ENCODE data around the gene BTNL2.
"Not testable (repeated sequence)": the region's sequence is repeated elsewhere in the genome, so short reads cannot be mapped to it uniquely, and the experiment has no call there.

The BTNL2 gene

GRCh38 chr6:32436995-32437836, 30.2 kb upstream of the BTNL2 start:
- Histone ChIP-seq H3K4me1 (ENCODE audit: insufficient read depth, low read length, poor library complexity, severe bottlenecking) (peaks cover 3% of the 10 kb centered on the region), H3K27me3 (ENCODE audit: insufficient read depth, low read length, poor library complexity, severe bottlenecking) (no peaks in the 10 kb centered on the region), H3K4me3 (ENCODE audit: low read length, poor library complexity, severe bottlenecking) (no peak overlapping the region), H4K20me1 (ENCODE audit: insufficient read depth, low read length, poor library complexity, severe bottlenecking) (no peaks in the 10 kb centered on the region), H3K79me2 (ENCODE audit: insufficient read depth, low read length) (no peaks in the 10 kb centered on the region), H2AFZ (ENCODE audit: low read length) (no peak overlapping the region), H3K36me3 (ENCODE audit: insufficient read depth, low read length) (no peaks in the 10 kb centered on the region), H3K9ac (ENCODE audit: low read depth, low read length, poor library complexity, severe bottlenecking) (no peak overlapping the region), H3F3A (ENCODE audit: low read depth) (no peaks in the 10 kb centered on the region), H3K9me3 (ENCODE audit: insufficient read depth, low read depth, low read length) (no peaks in the 10 kb centered on the region), H3K9me2 (replicated peaks; ENCODE audit: low read depth, low read length) (no peaks in the 10 kb centered on the region), H3K4me2 (ENCODE audit: low read depth, low read length, poor library complexity, severe bottlenecking) (no peak overlapping the region)
- TF ChIP-seq EZH2phosphoT487 (IDR thresholded peaks at IDR 0.05; ENCODE audit: borderline replicate concordance): no peak
- no peak for TF ChIP-seq CTCF (conservative IDR thresholded peaks at IDR 0.05; ENCODE audit: low read length)

- H3K9ac ChIP-seq (ENCODE audit: low read depth, low read length, poor library complexity, severe bottlenecking): no peak overlapping the region
- H3K27me3 ChIP-seq (ENCODE audit: insufficient read depth, low read length, poor library complexity, severe bottlenecking): no peaks in the 10 kb centered on the region
- no peak overlapping the region for H3K4me3 ChIP-seq (ENCODE audit: low read length, poor library complexity, severe bottlenecking)
- no peaks in the 10 kb centered on the region for H3K79me2 ChIP-seq (ENCODE audit: insufficient read depth, low read length)
- H3F3A ChIP-seq (ENCODE audit: low read depth): no peaks in the 10 kb centered on the region
- no peaks in the 10 kb centered on the region for H4K20me1 ChIP-seq (ENCODE audit: insufficient read depth, low read length, poor library complexity, severe bottlenecking)
- peaks cover 3% of the 10 kb centered on the region for H3K4me1 ChIP-seq (ENCODE audit: insufficient read depth, low read length, poor library complexity, severe bottlenecking)
- no peaks in the 10 kb centered on the region for H3K9me2 ChIP-seq (replicated peaks; ENCODE audit: low read depth, low read length)
- no peaks in the 10 kb centered on the region for H3K36me3 ChIP-seq (ENCODE audit: insufficient read depth, low read length)
- no peak overlapping the region for H3K4me2 ChIP-seq (ENCODE audit: low read depth, low read length, poor library complexity, severe bottlenecking)
- H2AFZ ChIP-seq (ENCODE audit: low read length): no peak overlapping the region
- no peaks in the 10 kb centered on the region for H3K9me3 ChIP-seq (ENCODE audit: insufficient read depth, low read depth, low read length)
- TF ChIP-seq CTCF (conservative IDR thresholded peaks at IDR 0.05; ENCODE audit: low read length) (no peak), EZH2phosphoT487 (IDR thresholded peaks at IDR 0.05; ENCODE audit: borderline replicate concordance) (no peak)
Measured at GRCh38 chr6:32436186-32436585, 29.2 kb upstream of the BTNL2 start.

GRCh38 chr6:32433950-32434349, 27.0 kb upstream of the BTNL2 start:
- H3K9me2 ChIP-seq (replicated peaks; ENCODE audit: low read depth, low read length); H3K36me3 ChIP-seq (ENCODE audit: insufficient read depth, low read length); H3F3A ChIP-seq (ENCODE audit: low read depth); H3K79me2 ChIP-seq (ENCODE audit: insufficient read depth, low read length); H2AFZ ChIP-seq (ENCODE audit: low read length); H3K9me3 ChIP-seq (ENCODE audit: insufficient read depth, low read depth, low read length); H3K27me3 ChIP-seq (ENCODE audit: insufficient read depth, low read length, poor library complexity, severe bottlenecking); H3K4me1 ChIP-seq (ENCODE audit: insufficient read depth, low read length, poor library complexity, severe bottlenecking); H3K4me3 ChIP-seq (ENCODE audit: low read length, poor library complexity, severe bottlenecking); H3K4me2 ChIP-seq (ENCODE audit: low read depth, low read length, poor library complexity, severe bottlenecking); H4K20me1 ChIP-seq (ENCODE audit: insufficient read depth, low read length, poor library complexity, severe bottlenecking); H3K9ac ChIP-seq (ENCODE audit: low read depth, low read length, poor library complexity, severe bottlenecking): not testable (repeated sequence)

GRCh38 chr6:32432050-32432450, 25.1 kb upstream of the BTNL2 start:
- H3K4me1 ChIP-seq (ENCODE audit: insufficient read depth, low read length, poor library complexity, severe bottlenecking): no peaks in the 10 kb centered on the region
- H3K4me3 ChIP-seq (ENCODE audit: low read length, poor library complexity, severe bottlenecking): no peak overlapping the region
- TF ChIP-seq CTCF (conservative IDR thresholded peaks at IDR 0.05; ENCODE audit: low read length): peak; percentile 73
- no peak for TF ChIP-seq EZH2phosphoT487 (IDR thresholded peaks at IDR 0.05; ENCODE audit: borderline replicate concordance)
- no peak overlapping the region for H2AFZ ChIP-seq (ENCODE audit: low read length)
- H3K9me2 ChIP-seq (replicated peaks; ENCODE audit: low read depth, low read length): no peaks in the 10 kb centered on the region
- H4K20me1 ChIP-seq (ENCODE audit: insufficient read depth, low read length, poor library complexity, severe bottlenecking): no peaks in the 10 kb centered on the region
- no peaks in the 10 kb centered on the region for H3K79me2 ChIP-seq (ENCODE audit: insufficient read depth, low read length)
- no peaks in the 10 kb centered on the region for H3F3A ChIP-seq (ENCODE audit: low read depth)
- no peaks in the 10 kb centered on the region for H3K9me3 ChIP-seq (ENCODE audit: insufficient read depth, low read depth, low read length)
- H3K36me3 ChIP-seq (ENCODE audit: insufficient read depth, low read length): no peaks in the 10 kb centered on the region
- no peak overlapping the region for H3K9ac ChIP-seq (ENCODE audit: low read depth, low read length, poor library complexity, severe bottlenecking)
- H3K27me3 ChIP-seq (ENCODE audit: insufficient read depth, low read length, poor library complexity, severe bottlenecking): no peaks in the 10 kb centered on the region
- no peak overlapping the region for H3K4me2 ChIP-seq (ENCODE audit: low read depth, low read length, poor library complexity, severe bottlenecking)

Measured in Loucy (cell line).